ENCODE data around the gene TCEAL2. TPM values are rescaled to one million over a fixed set of nuclear protein-coding genes. Genes with fewer than 3 reads are reported as not detected.
"Not testable (repeated sequence)": the region's sequence is repeated elsewhere in the genome, so short reads cannot be mapped to it uniquely, and the experiment has no call there.

Gene TCEAL2
- total RNA-seq, 1 donor from 2014 or later, result 14.7 TPM

- intact Hi-C loops (cut with DNase I), result no loop called here
Observed at GRCh38 chrX:102126863-102127262, 1.4 kb downstream of the TCEAL2 start.

GRCh38 chrX:102129473-102129872 lies 4.0 kb downstream of the TCEAL2 start:
- intact Hi-C loops (cut with DNase I), result no loop called here
- Histone ChIP-seq H3K27ac (no peak overlapping the region), H3K4me1 (no peaks in the 10 kb centered on the region), H3K36me3 (no peaks in the 10 kb centered on the region), H3K4me3 (no peak overlapping the region), H3K27me3 (no peaks in the 10 kb centered on the region), H3K9me3 (no peaks in the 10 kb centered on the region)
- no peak for DNase-seq (ENCODE audit: extremely low spot score in 2 of 2)
- no peak for TF ChIP-seq CTCF (IDR thresholded peaks at IDR 0.05)
- TF ChIP-seq POLR2AphosphoS5 (IDR thresholded peaks at IDR 0.05; ENCODE audit: insufficient read depth in 1 of 2, low read depth in 1 of 2), result no peak
- no peak for TF ChIP-seq POLR2A (IDR thresholded peaks at IDR 0.05)

More at GRCh38 chrX:102126863-102127262, 1.4 kb downstream of the TCEAL2 start:
- no peak for DNase-seq (ENCODE audit: extremely low spot score in 2 of 2)
- H3K4me1 ChIP-seq, result no peaks in the 10 kb centered on the region
- TF ChIP-seq CTCF (IDR thresholded peaks at IDR 0.05), result no peak
- TF ChIP-seq POLR2A (IDR thresholded peaks at IDR 0.05), result no peak
- no peaks in the 10 kb centered on the region for H3K27me3 ChIP-seq
- H3K4me3 ChIP-seq, result no peak overlapping the region
- no peaks in the 10 kb centered on the region for H3K9me3 ChIP-seq
- no peaks in the 10 kb centered on the region for H3K36me3 ChIP-seq
- no peak overlapping the region for H3K27ac ChIP-seq

- no peaks in the 10 kb centered on the region for H3K36me3 ChIP-seq
Observed at GRCh38 chrX:102138064-102138463, 12.6 kb downstream of the TCEAL2 start.

GRCh38 chrX:102140876-102141275 lies 15.4 kb downstream of the TCEAL2 start:
- H3K27me3 ChIP-seq; H3K27ac ChIP-seq; H3K4me1 ChIP-seq; H3K36me3 ChIP-seq; H3K4me3 ChIP-seq; H3K9me3 ChIP-seq; DNase-seq (ENCODE audit: extremely low spot score in 2 of 2); intact Hi-C loops (cut with DNase I): not testable (repeated sequence)

More at GRCh38 chrX:102138064-102138463, 12.6 kb downstream of the TCEAL2 start:
- no peak for DNase-seq (ENCODE audit: extremely low spot score in 2 of 2)
- H3K27me3 ChIP-seq, result no peaks in the 10 kb centered on the region
- no peaks in the 10 kb centered on the region for H3K9me3 ChIP-seq
- H3K4me3 ChIP-seq, result no peak overlapping the region
- intact Hi-C loops (cut with DNase I), result no loop called here
- TF ChIP-seq CTCF (IDR thresholded peaks at IDR 0.05), result no peak
- TF ChIP-seq POLR2A (IDR thresholded peaks at IDR 0.05), result no peak
- H3K27ac ChIP-seq, result no peak overlapping the region
- H3K4me1 ChIP-seq, result no peaks in the 10 kb centered on the region

GRCh38 chrX:102141631-102142030 lies 16.2 kb downstream of the TCEAL2 start:
- DNase-seq (ENCODE audit: extremely low spot score in 2 of 2); H3K4me1 ChIP-seq; H3K36me3 ChIP-seq; H3K27ac ChIP-seq; intact Hi-C loops (cut with DNase I); H3K9me3 ChIP-seq; H3K4me3 ChIP-seq; H3K27me3 ChIP-seq: not testable (repeated sequence)

GRCh38 chrX:102142274-102142673 lies 16.8 kb downstream of the TCEAL2 start, which contains the start of gene TCEAL6:
TCEAL6 (minus strand) TSS chrX:102142481.
- H3K27ac ChIP-seq; intact Hi-C loops (cut with DNase I); DNase-seq (ENCODE audit: extremely low spot score in 2 of 2); H3K4me3 ChIP-seq; H3K36me3 ChIP-seq; H3K4me1 ChIP-seq; H3K9me3 ChIP-seq; H3K27me3 ChIP-seq: not testable (repeated sequence)

GRCh38 chrX:102154218-102154860 lies 28.9 kb downstream of the TCEAL2 start:
- Histone ChIP-seq H3K4me1 (no peaks in the 10 kb centered on the region), H3K9me3 (no peaks in the 10 kb centered on the region), H3K36me3 (no peaks in the 10 kb centered on the region), H3K4me3 (peak overlapping the region in 1 of 2 donors; percentile 42), H3K27ac (no peak overlapping the region), H3K27me3 (no peaks in the 10 kb centered on the region)
- DNase-seq (ENCODE audit: extremely low spot score in 2 of 2), result no peak
- TF ChIP-seq POLR2AphosphoS5 (IDR thresholded peaks at IDR 0.05; ENCODE audit: insufficient read depth in 1 of 2, low read depth in 1 of 2) (no peak), CTCF (IDR thresholded peaks at IDR 0.05) (no peak), POLR2A (IDR thresholded peaks at IDR 0.05) (no peak)
- intact Hi-C loops (cut with DNase I), result no loop called here
